SIG-M5 (cell line): ENCODE data around the gene ANKRD33.

Experiments
- DNase-seq: peaks from one replicate; lab custom pipeline; 2025; lab: John Stamatoyannopoulos, UW

Gene ANKRD33

DNA sequence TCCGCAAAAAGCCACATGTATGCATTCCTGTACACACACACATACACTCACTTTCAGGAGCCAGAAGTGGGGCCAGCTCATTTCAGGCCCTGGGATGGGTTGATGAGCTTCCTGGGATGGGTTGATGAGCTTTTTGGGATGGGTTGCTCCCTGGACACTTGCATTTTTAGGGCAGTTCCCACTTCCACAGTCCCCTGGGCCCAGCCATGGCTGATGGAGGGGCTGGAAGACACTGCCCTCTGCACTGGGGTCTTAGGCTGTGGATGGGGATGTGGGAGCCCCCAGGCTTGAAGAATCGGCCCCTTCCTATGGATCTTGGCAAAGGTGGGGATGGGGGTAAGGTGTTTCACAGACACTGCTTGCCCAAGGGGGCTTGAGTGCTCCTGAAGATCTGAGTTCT is 32.1 kb downstream of the ANKRD33 start:
- DNase-seq: no peak

GRCh38 chr12:51921017-51921725 is 33.3 kb downstream of the ANKRD33 start:
- DNase-seq: no peak

DNA sequence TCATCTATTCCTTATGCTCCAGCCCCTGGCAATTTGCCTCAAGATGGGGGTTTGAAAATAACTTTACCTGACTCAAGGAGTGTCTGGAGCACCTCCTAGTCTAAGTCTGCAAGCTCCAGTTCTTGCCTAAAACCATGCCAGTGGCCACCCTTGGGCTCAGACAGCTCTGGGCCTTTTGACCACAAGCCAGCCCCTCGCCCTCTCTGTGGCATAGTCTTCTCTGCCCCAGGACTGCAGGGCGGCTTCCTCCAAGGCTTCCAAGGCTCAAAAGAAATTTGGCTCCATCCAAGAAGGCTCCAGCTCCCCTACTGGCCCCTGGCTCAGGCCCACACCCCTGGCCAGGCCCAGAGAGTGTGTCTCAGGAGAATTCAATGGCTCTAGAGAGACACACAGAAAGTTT is 34.2 kb downstream of the ANKRD33 start:
- DNase-seq: no peak

DNA sequence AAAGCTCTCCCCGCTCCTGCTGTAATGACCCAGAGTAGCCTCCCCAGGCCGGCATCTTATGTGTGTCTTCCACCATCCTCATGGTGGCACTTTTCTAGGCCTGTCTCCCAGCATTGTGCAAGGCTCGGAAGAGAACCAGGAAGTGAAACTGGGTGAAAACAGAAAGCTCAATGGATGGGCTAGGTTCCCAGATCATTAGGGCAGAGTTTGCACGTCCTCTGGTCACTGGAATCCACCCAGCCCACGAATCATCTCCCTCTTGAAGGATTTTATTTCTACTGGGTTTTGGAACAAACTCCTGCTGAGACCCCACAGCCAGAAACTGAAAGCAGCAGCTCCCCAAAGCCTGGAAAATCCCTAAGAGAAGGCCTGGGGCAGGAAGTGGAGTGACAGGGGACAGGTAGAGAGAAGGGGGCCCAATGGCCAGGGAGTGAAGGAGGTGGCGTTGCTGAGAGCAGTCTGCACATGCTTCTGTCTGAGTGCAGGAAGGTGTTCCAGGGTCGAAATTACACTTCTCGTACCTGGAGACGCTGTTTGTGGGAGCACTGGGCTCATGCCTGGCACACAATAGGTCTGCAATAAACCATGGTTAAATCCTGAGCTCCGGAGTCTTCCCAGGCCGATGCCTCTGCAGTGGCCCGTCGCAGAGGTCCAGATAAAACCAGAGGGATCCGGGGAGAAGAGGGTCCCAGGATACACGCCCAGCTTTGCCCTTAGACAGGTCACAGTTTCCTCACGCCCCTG is 35.0 kb downstream of the ANKRD33 start:
- DNase-seq: peak; percentile 71

DNA sequence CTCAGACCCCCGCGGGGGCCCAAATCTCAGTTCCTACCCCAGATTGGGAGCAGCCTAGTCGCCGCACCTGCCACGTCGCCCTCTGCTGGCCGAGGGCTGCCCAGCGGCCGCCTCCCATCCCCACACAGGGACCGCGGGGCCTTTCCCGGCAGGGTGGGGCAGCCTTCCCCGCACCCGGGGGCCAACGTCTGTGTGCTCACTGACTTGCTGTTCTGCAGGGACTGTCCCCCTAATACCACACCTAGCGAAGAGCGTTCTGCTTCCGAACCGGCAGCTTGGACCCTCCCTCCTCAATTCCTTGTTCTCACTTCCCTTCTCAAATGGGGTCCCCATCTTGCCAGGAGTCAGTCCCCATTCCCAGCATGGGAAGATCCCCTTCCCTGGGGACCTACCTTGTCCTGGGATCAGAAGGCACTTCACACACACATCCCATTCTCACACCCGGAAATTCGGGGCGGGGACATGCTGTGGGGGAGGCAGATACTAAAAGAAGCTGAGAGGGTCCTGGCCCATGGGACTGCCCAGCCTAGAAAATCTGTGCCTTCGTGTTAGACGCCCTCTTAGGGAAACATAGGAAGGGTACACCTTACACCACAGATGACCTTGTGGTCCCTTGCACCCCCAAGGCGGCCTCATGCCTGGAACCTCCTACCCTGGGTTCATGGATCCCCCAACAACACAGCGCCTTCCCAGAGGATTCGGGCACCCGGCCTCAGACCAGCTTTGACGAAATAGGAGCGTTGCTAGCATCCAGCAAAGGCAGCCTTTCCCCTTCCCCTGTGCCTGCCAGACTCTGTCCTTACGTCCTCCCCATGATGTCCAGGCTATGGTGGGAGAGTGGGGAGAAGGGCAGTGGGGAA is 35.8 kb downstream of the ANKRD33 start:
- no peak for DNase-seq

DNA sequence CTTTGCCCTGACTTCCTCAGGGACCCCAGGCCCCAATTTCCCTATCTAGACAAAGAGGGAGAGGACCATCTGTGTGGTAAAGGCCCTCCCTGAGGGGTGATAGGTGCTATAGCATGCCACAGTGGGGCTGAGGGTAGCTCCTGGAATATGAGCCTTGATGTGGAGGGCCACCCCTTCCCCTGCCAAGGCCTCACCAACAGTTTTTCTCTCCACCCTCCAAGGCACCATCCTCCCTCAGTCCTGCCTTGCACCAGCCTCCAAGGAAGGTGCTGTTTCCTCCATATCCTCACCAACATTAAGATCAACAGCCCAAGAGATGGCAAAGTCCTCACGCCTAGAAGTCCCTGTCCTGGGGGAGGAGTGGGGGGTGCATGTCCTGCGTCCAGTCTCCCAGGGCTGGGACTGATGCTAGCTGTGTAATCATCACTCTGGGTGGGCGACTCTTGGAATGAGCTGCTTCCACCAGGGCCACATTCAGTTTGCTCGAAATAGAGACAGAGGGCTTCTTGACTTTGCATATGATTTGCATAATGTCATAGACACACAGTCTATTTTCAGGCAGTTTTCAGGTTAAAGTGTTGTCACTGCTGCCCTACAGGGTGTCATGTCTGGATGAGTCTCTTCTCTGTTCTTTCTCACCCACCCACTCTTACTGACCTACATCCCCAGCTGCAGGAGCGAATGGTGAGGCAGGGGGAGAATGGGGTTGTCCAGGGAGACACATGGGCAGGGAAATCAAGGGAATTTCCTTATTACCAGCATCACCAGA is 36.8 kb downstream of the ANKRD33 start:
- no peak for DNase-seq

- no peak for DNase-seq
Observed at GRCh38 chr12:51925346-51926063, 37.6 kb downstream of the ANKRD33 start.

GRCh38 chr12:51926064-51926632 is 38.2 kb downstream of the ANKRD33 start:
- no peak for DNase-seq

DNA sequence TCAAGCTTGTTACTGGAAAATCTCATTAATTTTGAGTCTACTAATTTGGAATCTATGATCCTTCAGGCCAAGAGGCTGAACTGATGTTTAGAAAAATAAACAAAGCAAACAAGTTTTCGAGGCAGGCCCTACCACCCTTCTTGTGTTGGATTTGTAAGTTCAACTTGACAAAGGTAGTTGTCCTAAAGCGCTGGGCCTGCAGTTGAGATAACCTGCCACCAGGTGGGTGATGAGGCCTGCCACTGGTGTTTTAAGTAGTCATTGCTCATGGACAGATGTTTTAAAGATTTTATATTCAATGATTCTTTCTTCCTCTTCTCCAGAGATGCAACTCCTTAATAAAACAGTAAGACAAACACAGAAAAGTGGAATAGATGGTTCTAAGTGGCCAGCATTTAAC is 38.8 kb downstream of the ANKRD33 start:
- DNase-seq: no peak

GRCh38 chr12:51932218-51933076 is 44.5 kb downstream of the ANKRD33 start:
- DNase-seq: no peak

DNA sequence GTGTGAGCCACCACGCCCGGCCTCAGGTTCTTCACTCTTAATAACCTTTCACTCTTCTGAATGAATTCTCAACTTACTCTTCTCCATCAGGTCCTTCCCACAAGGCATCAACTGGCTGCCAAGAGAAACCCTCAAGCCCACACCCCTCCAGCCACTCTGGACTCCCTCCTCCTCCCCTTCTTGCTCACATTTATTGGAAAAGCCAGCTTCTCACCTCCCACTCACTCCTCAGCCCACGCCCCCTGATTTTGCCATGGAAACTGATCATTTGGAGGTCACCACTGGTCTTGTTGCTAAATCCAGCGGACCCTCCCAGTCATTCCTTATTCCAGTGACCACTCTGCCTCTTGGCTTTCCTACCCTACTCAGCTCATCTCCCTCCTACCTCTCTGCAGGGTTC is 46.2 kb downstream of the ANKRD33 start:
- DNase-seq: no peak

DNA sequence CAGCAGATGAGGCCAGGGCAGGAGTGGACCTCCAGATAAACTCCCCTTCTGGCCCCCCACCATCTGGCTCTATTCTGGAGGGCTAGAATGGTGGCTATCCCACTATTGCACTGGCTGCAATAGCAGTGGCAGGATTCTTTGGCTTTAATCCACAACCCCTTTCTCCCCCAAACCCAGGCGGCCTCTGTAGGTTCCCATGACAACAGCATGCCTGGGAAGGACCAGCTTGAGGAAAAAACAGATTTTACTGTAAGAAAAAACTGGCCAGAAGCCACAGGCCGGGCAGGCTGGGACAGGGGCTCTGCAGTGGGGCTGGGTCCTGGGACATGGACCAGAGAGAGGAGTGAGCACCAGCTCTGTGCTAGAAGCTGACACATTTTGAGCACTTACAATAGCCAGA is 50.0 kb downstream of the ANKRD33 start:
- DNase-seq: no peak

DNA sequence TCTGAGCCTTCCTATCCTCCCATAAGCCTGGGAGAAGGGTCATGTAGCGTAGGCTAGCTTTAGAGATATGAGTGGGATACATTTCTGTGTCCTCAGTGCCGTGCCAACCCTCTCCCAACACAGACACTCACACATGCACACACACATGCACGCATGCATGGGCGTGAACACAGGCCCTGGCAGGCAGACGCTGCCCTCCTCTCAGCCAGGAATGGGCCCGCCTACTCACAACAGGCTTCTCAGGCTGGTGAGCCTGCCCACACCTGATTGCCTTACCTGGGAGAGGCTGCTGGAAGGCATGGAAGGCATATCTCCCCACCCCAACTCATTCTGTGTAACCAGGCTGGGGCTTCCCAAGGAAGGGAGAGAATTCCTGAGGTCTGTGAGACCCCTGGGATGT is 50.8 kb downstream of the ANKRD33 start:
- no peak for DNase-seq

DNA sequence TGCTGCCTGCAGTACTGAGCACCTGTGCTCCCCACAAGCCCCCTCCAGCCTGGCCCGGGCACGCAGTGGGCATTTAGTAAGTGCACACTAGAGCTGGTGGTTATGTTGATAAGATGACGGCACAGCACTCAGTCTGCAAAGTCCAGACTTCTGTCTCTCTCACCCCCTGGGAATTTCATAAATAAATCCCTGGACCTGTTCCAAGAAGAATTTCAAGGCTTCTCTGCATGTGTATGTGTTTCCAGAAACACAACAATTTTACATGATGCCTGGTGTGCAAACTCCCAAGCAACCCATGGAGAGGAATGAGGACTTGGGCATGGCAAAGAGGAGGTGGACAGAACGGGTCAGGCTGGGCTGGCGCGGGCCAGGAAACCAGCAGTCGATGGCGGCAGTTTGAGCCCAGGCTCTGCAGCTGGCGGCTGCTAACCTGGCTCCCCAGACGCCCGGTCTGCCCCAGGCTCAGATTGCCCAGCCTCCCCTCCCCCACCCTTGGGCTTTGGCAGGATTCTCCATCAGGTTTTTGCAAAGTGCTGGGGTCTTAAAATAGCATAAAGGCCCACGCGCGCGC is 53.2 kb downstream of the ANKRD33 start:
- DNase-seq: no peak
